ENCODE data around the gene MSRB1. TPM values are rescaled to one million over a fixed set of nuclear protein-coding genes. Genes with fewer than 3 reads are reported as not detected.
"Not testable (repeated sequence)": the region's sequence is repeated elsewhere in the genome, so short reads cannot be mapped to it uniquely, and the experiment has no call there.

The MSRB1 gene
- total RNA-seq, 3 donors from 2014 or later (not counting 1 experiment from before 2014, with no cell fraction given) = 10.8 to 19.9 (median 14.8) TPM

GRCh38 chr16:1963806-1964505 is 21.0 kb upstream of the MSRB1 start:
- Histone ChIP-seq H3K27me3 (ENCODE audit: control insufficient read depth, insufficient read depth, low read length) (no peaks in the 10 kb centered on the region), H3K27ac (ENCODE audit: low read length) (peak overlapping the region; percentile 99), H3K4me3 (ENCODE audit: low read length) (peak overlapping the region; percentile 88), H3K9me3 (ENCODE audit: control insufficient read depth, insufficient read depth, low read length) (no peaks in the 10 kb centered on the region), H3K36me3 (ENCODE audit: control insufficient read depth, insufficient read depth, low read length) (peaks cover 20% of the 10 kb centered on the region), H3K4me1 (ENCODE audit: control insufficient read depth, insufficient read depth, low read length) (peaks cover 55% of the 10 kb centered on the region)
- Mint-ChIP-seq H3K4me3 (peak overlapping the region; percentile 94), H3K36me3 (no peaks in the 10 kb centered on the region), H3K9me3 (no peaks in the 10 kb centered on the region), H3K27me3 (ENCODE audit: low read depth in 2 of 2) (no peaks in the 10 kb centered on the region), H3K27ac (peak overlapping the region; percentile 95), H3K4me1 (peaks cover 41% of the 10 kb centered on the region in 2 donors)
- ATAC-seq (peak; percentile 10 to 28 (median 26)), DNase-seq (peak in 1 of 2 donors; percentile 67)
- intact Hi-C loops (cut with micrococcal nuclease) = loop anchor here (1.0 kb wide), 1 partner anchor 8 kb away; the partner anchor contains the start of gene TBL3
- 12% methylated on average over 41 of the region's 44 CpGs for WGBS (ENCODE audit: insufficient coverage)
- TF ChIP-seq, protein P1, sequence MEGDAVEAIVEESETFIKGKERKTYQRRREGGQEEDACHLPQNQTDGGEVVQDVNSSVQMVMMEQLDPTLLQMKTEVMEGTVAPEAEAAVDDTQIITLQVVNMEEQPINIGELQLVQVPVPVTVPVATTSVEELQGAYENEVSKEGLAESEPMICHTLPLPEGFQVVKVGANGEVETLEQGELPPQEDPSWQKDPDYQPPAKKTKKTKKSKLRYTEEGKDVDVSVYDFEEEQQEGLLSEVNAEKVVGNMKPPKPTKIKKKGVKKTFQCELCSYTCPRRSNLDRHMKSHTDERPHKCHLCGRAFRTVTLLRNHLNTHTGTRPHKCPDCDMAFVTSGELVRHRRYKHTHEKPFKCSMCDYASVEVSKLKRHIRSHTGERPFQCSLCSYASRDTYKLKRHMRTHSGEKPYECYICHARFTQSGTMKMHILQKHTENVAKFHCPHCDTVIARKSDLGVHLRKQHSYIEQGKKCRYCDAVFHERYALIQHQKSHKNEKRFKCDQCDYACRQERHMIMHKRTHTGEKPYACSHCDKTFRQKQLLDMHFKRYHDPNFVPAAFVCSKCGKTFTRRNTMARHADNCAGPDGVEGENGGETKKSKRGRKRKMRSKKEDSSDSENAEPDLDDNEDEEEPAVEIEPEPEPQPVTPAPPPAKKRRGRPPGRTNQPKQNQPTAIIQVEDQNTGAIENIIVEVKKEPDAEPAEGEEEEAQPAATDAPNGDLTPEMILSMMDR (IDR thresholded peaks at IDR 0.05) = no peak

GRCh38 chr16:1962161-1963153 is 19.5 kb upstream of the MSRB1 start:
- intact Hi-C loops (cut with micrococcal nuclease); H3K9me3 Mint-ChIP-seq; H3K27me3 Mint-ChIP-seq (ENCODE audit: low read depth in 2 of 2); H3K4me3 ChIP-seq (ENCODE audit: low read length); H3K36me3 Mint-ChIP-seq; ATAC-seq; DNase-seq; H3K27ac ChIP-seq (ENCODE audit: low read length); H3K27me3 ChIP-seq (ENCODE audit: control insufficient read depth, insufficient read depth, low read length); H3K9me3 ChIP-seq (ENCODE audit: control insufficient read depth, insufficient read depth, low read length): not testable (repeated sequence)
- peak overlapping the region; percentile 67 for H3K4me3 Mint-ChIP-seq
- H3K4me1 ChIP-seq (ENCODE audit: control insufficient read depth, insufficient read depth, low read length) = peaks cover 59% of the 10 kb centered on the region
- H3K27ac Mint-ChIP-seq = peak overlapping the region; percentile 95
- 81% methylated on average over 32 of the region's 37 CpGs for WGBS (ENCODE audit: insufficient coverage)
- peaks cover 41% of the 10 kb centered on the region in 2 donors for H3K4me1 Mint-ChIP-seq
- H3K36me3 ChIP-seq (ENCODE audit: control insufficient read depth, insufficient read depth, low read length) = peaks cover 20% of the 10 kb centered on the region

DNA sequence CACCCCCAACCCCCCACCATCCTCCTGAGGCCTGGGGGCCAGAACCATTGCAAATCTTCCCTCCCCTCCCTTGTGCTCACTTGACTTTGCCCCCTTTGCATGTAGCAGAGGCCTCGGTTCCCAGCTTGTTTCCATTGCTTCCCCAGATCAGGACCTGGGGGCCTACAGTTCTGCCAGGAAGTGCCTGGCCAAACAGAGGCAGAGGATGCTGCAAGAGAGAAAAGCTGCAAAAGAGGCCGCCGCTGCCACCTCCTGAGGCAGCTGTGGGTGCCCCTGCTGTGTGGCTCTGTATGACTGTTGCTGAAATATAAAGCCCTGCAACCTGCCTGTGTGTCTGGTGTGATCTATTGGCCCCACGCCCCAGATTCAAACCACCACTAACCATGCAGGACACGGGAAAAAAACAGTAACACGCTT is 18.7 kb upstream of the MSRB1 start:
- H3K9me3 Mint-ChIP-seq = no peaks in the 10 kb centered on the region
- 71% methylated on average over 3 of the region's 6 CpGs for WGBS (ENCODE audit: insufficient coverage)
- Histone ChIP-seq H3K4me1 (ENCODE audit: control insufficient read depth, insufficient read depth, low read length) (peaks cover 59% of the 10 kb centered on the region), H3K9me3 (ENCODE audit: control insufficient read depth, insufficient read depth, low read length) (no peaks in the 10 kb centered on the region), H3K27me3 (ENCODE audit: control insufficient read depth, insufficient read depth, low read length) (no peaks in the 10 kb centered on the region), H3K36me3 (ENCODE audit: control insufficient read depth, insufficient read depth, low read length) (peaks cover 20% of the 10 kb centered on the region), H3K4me3 (ENCODE audit: low read length) (no peak overlapping the region), H3K27ac (ENCODE audit: low read length) (no peak overlapping the region)
- TF ChIP-seq, protein P1 (IDR thresholded peaks at IDR 0.05) = no peak
- no peak overlapping the region for H3K4me3 Mint-ChIP-seq
- intact Hi-C loops (cut with micrococcal nuclease) = no loop called here
- DNase-seq (peak in 1 of 2 donors; percentile 42), ATAC-seq (no peak)
- no peaks in the 10 kb centered on the region for H3K36me3 Mint-ChIP-seq
- no peaks in the 10 kb centered on the region for H3K27me3 Mint-ChIP-seq (ENCODE audit: low read depth in 2 of 2)
- no peak overlapping the region for H3K27ac Mint-ChIP-seq
- H3K4me1 Mint-ChIP-seq = peaks cover 41% of the 10 kb centered on the region in 2 donors

Measured in natural killer cell (primary cell).